Psoas muscle (tissue), 8 donors: Measurements from ENCODE around the gene MARF1. TPM values are rescaled to one million over a fixed set of nuclear protein-coding genes. Genes with fewer than 3 reads are reported as not detected.
A peak's percentile ranks its signal among the peaks of the same experiment; 100 is the strongest.
"Not testable (repeated sequence)": the region's sequence is repeated elsewhere in the genome, so short reads cannot be mapped to it uniquely, and the experiment has no call there.

ENCODE experiments used
- ATAC-seq, 4 donors: fragments of 200-7000 bp; cut with Tn5 transposase; one replicate each; pipeline ENCODE4 v1.9.1; 2020; ENCODE audit warnings: moderate library complexity in 3 of 4, mild to moderate bottlenecking in 2 of 4
- DNase-seq, 2 donors: peaks; one replicate each; pipeline ENCODE4 v3.0.0-alpha.2; 2020
- H3K27ac ChIP-seq: fragments of 200-600 bp; one replicate; pipeline ENCODE4 v1.8.0; 2022
- H3K27me3 ChIP-seq, 3 donors: fragments of 200-600 bp in 1 of 3; one replicate each; pipeline versions ENCODE4 v1.6.1 to v1.8.0; 2013 to 2022; ENCODE audit warnings: low read length in 2 of 3, mild to moderate bottlenecking in 2 of 3, moderate library complexity in 1 of 3; ENCODE audit not compliant: insufficient read depth in 3 of 3
- H3K36me3 ChIP-seq, 2 donors: fragments of 200-600 bp in 1 of 2; one replicate each; pipeline versions ENCODE4 v1.6.1 to v1.8.0; 2013 to 2022; ENCODE audit warnings: low read depth in 1 of 2, mild to moderate bottlenecking in 1 of 2, moderate library complexity in 1 of 2; ENCODE audit not compliant: insufficient read depth in 1 of 2
- H3K4me1 ChIP-seq: fragments of 200-600 bp; one replicate; pipeline ENCODE4 v1.8.0; 2022
- H3K4me3 ChIP-seq: fragments of 200-600 bp; one replicate; pipeline ENCODE4 v1.8.0; 2022; ENCODE audit warnings: mild to moderate bottlenecking
- H3K9me3 ChIP-seq: fragments of 200-600 bp; one replicate; pipeline ENCODE4 v1.8.0; 2022
- WGBS, 3 donors: extraction: QIAGEN DNeasy Blood & Tissue Kit; methylation state at CpG; one replicate each; pipeline versions ENCODE4 v1.1.6 to v1.1.7; 2013; 5-methylcytosine and 5-hydroxymethylcytosine counted together
- intact Hi-C, 2 donors: fragments of 100-400 bp; cut with DNase I; formaldehyde crosslinking; loops; one replicate each; pipeline versions ENCODE4 v1.11.0 to v1.14.2; 2022
- polyA plus RNA-seq, 3 donors: library from polyadenylated mRNA; stranded (reverse); fragments of 200-250 nt; gene quantifications; one replicate each; pipeline ENCODE4 v1.2.3, GENCODE V29; 2013
- total RNA-seq, 4 donors: library from RNA; stranded (reverse); fragmentation: NEBNext Ultra II Directional in 2 of 4; extraction: Animal tissue kit (Norgen Biotek cat#: 25700) in 2 of 4; gene quantifications; one replicate each; pipeline versions ENCODE4 v1.2.1 to v1.2.4, GENCODE V29; 2021 to 2023
- TF ChIP-seq, protein P1 (sequence below): fragments of 200-600 bp; IDR thresholded peaks from one replicate; pipeline ENCODE4 v1.8.0; 2022; ENCODE audit warnings: antibody characterized with exemption
- donor health status: healthy with polysubstance abuse.
- donor health status: DM: no; HTN: no; CAD: no; lungs with moderate emphysema.
- donor health status: Bipolar disorder and iron deficiency.
- donor health status: healthy.
- donor health status: DM: yes; HTN: yes; CAD: no.
- donor health status: DM: no; HTN: no; CAD: no.
- donor health status: DM: no; HTN: no; CAD: no.
- donor health status: DM: yes; HTN: yes; CAD: no.

Gene MARF1
- total and polyA plus RNA-seq, 7 donors, result 13.4 to 91.5 (median 41.7) TPM

DNA sequence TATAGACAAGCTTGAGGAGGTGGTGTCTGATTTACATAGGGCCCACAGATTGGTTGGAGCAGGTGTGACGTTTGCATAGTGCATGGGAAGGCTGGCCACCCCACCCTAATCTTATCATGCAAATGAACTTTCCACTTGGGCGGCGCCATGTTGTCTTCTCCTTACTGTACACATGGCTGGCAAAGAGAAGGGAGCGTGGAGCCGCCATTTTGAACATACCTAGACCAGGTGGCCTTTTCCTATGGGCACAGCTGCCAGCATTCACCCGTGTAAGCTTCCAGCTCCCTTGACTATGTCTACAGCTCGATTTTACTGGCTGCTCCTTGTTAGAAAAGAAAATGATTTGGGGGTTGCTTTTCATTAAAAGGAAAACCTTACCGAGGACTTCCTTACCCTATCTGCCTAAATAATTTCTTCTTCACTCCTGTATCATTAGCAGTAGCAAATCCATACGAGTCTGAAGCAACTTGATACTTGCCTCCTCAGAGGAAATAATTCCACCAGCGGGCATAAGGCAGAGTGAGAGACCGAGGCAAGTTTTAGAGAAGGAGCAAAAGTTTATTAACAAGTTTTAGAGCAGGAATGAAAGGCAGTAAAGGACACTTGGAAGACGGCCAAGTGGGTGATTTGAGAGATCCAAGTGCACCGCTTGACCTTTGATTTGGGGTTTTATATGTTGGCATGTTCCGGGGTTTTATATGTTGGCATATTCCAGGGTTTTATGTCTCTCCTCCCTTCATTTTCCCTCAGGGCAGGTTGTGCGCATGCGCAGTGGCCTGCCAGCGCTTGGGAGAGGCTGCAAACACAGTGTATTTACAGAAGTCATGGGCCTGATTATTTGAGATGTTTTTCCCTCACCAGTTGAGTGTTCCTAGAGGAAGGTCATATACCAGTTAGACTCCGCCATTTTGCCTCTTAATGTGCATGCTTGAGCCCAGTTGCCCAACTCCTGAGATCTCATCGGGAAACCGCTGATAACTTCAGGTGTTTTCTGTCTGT is 65.7 kb downstream of the MARF1 start:
- no peak overlapping the region for H3K4me3 ChIP-seq
- 85 to 94% (median 86%) methylated on average over 20 of the region's 20 CpGs for WGBS, 3 donors
- peaks cover 24% of the 10 kb centered on the region for H3K4me1 ChIP-seq
- H3K27me3 ChIP-seq, result no peaks in the 10 kb centered on the region
- peaks cover 2 to 12% of the 10 kb centered on the region in 2 donors for H3K36me3 ChIP-seq
- DNase-seq, result no peak
- intact Hi-C loops, result no loop called here
- no peak overlapping the region for H3K27ac ChIP-seq
- no peaks in the 10 kb centered on the region for H3K9me3 ChIP-seq
- ATAC-seq, result peak in 3 of 4 donors; percentile 6 to 19 (median 15)
- TF ChIP-seq, protein P1, sequence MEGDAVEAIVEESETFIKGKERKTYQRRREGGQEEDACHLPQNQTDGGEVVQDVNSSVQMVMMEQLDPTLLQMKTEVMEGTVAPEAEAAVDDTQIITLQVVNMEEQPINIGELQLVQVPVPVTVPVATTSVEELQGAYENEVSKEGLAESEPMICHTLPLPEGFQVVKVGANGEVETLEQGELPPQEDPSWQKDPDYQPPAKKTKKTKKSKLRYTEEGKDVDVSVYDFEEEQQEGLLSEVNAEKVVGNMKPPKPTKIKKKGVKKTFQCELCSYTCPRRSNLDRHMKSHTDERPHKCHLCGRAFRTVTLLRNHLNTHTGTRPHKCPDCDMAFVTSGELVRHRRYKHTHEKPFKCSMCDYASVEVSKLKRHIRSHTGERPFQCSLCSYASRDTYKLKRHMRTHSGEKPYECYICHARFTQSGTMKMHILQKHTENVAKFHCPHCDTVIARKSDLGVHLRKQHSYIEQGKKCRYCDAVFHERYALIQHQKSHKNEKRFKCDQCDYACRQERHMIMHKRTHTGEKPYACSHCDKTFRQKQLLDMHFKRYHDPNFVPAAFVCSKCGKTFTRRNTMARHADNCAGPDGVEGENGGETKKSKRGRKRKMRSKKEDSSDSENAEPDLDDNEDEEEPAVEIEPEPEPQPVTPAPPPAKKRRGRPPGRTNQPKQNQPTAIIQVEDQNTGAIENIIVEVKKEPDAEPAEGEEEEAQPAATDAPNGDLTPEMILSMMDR, result no peak

DNA sequence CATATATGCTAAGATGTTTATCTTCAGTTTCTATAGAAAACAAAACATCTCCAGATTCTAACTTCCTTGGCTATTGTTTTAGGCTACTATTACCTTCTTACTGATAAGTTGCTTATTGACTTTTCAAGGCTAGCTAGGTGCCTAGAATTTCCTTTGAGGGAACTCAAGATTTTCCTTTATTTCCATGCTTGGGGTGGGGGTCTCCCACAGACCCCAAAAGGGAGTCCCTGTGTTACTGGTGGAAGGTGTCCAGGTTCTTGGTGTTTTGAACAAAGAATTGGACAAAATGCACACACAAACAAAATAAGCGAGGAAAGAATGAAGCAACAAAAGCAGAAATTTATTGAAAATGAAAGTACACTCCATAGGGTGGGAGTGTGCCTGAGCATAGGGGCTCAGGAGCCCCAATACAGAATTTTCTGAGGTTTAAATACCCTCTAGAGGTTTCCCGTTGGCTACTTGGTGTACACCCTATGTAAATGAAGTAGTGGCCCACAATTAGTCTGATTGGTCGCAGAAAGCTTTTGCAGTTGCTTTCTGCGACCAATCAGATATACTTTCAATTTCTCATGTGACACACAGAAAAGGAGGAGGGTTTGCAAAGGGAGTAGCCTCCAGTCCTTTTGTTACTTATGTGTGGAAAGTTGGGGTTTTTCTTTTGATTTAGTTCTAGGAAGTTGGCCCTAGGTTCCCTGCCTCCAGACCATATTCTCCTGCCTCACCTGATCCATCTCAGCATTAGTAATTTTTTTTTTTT is 67.5 kb downstream of the MARF1 start:
- DNase-seq (no peak), ATAC-seq (peak in 2 of 4 donors; percentile 18 to 22)
- H3K4me1 ChIP-seq, result peaks cover 34% of the 10 kb centered on the region
- H3K27ac ChIP-seq, result peak overlapping the region; percentile 67
- WGBS, 3 donors, result 93 to 97% (median 95%) methylated on average over 4 of the region's 4 CpGs
- H3K36me3 ChIP-seq, result peaks cover 0 to 2% of the 10 kb centered on the region in 2 donors
- H3K27me3 ChIP-seq, result no peaks in the 10 kb centered on the region
- TF ChIP-seq, protein P1, result no peak
- intact Hi-C loops, result no loop called here
- no peaks in the 10 kb centered on the region for H3K9me3 ChIP-seq
- H3K4me3 ChIP-seq, result no peak overlapping the region

DNA sequence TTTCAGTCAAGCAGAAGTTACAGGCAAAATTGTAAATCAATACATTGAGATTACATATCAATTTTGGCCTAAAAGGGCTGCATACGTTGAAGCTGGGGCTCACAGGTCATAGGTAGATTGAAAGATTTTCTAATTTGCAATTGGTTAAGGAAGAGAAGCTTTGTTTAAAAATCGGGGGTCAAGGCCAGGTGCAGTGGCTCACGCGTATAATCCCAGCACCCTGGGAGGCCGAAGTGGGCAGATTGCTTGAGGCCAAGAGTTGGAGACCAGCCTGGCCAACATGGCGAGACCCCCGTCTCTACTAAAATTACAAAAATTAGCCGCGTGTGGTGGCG is 68.4 kb downstream of the MARF1 start:
- H3K4me3 ChIP-seq, result no peak overlapping the region
- H3K36me3 ChIP-seq, result peaks cover 0 to under 1% of the 10 kb centered on the region in 2 donors
- 95 to 98% (median 96%) methylated on average over 10 of the region's 10 CpGs for WGBS, 3 donors
- ATAC-seq (no peak), DNase-seq (no peak)
- H3K9me3 ChIP-seq, result no peaks in the 10 kb centered on the region
- intact Hi-C loops, result no loop called here
- no peak overlapping the region for H3K27ac ChIP-seq
- TF ChIP-seq, protein P1, result no peak
- H3K27me3 ChIP-seq, result no peaks in the 10 kb centered on the region
- H3K4me1 ChIP-seq, result peaks cover 34% of the 10 kb centered on the region

DNA sequence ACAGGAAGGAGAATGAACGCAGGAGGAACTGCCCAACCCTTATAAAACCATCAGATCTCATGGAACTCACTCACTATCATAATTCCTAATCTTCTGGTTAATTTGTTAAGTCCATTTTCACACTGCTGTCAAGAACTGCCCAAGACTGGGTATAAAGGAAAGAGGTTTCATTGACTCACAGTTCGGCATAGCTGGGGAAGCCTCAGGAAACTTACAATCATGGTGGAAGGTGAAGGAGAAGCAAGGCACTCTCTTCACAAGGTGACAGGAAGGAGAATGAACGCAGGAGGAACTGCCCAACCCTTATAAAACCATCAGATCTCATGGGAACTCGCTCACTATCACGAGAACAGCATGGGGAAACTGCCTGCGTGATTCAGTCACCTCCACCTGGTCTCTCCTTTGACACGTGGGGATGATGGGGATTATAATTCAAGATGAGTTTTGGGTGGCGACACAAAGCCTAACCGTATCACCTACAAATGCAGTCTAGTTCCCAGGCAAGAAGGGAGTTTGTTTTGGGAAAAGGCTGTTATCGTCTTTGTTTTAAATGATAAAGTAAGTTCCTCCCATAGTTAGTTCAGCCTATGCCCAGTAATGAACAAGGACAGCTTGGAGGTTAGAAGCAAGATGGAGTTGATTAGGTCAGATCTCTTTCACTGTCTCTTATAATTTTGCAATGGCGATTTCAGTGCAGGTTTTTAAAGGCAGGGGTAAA is 68.9 kb downstream of the MARF1 start:
- H3K36me3 ChIP-seq, H3K4me3 ChIP-seq, intact Hi-C loops, DNase-seq, H3K9me3 ChIP-seq, H3K27me3 ChIP-seq, H3K27ac ChIP-seq, ATAC-seq: not testable (repeated sequence)
- 94 to 97% (median 96%) methylated on average over 11 of the region's 11 CpGs for WGBS, 3 donors
- H3K4me1 ChIP-seq, result peaks cover 34% of the 10 kb centered on the region
